Measurements from ENCODE around the gene COL9A1.

COL9A1 gene

DNA sequence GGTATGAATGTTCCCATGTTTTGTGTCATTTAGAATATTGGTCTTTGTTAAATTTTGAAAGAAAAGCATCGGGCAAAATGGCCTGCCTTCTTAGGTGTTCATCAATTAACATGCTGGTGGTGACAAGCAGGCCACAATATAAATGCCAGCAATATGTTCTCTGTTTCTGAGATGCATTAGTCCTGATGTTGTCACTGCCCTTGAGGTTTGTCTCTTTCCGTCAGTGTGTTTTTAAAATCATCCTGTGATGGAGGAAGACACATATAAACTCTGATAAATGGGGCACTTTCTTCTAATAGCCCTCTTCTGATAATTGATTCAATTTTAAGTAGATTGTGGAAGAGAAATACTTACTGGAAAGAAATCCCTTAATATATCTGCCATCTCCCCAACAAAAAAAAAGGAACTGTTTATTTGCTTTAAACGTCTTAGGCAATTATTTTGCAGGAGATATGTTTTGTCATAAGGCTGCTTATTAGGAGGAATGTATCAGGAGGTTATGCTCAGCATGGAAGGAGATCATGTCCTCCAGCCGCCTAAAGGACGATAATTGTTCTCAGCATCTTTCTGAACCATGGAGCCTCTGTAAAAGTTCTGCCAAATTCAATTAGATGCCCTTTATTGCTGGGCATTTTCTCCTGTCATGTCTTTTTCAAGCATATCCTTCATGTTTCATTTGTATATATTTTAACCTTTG lies 134.1 kb downstream of the COL9A1 start:
- FAIRE-seq (no peak), DNase-seq (ENCODE audit: insufficient read length, low spot score) (no peak)
- no peak for TF ChIP-seq CTCF (IDR thresholded peaks at IDR 0.05; ENCODE audit: insufficient read depth, missing control alignments)

Data from D721Med (cell line).